GM12873 (cell line): Measurements from ENCODE around the gene OSBPL6.

Source experiments
- CTCF ChIP-seq: IDR thresholded peaks from 2 replicates; pipeline ENCODE4 v1.5.1; 2012; ENCODE audit warnings: low read depth, mild to moderate bottlenecking, moderate library complexity, low read length, control low read depth; ENCODE audit not compliant: insufficient read depth; ENCODE audit errors: missing control alignments

Gene OSBPL6

GRCh38 chr2:178452334-178452733 lies 258.0 kb downstream of the OSBPL6 start:
- no peak for TF ChIP-seq CTCF
